Sigmoid colon (tissue), 4 donors: ENCODE measurements around the gene ERV3-1.

Source experiments
- EP300 ChIP-seq, 4 donors: sonication (generic); formaldehyde crosslinking; IDR thresholded peaks; one replicate each; pipeline ENCODE4 v1.6.1; 2017; ENCODE audit warnings: antibody characterized with exemption in 4 of 4
- TF ChIP-seq, protein P1 (sequence below), 4 experiments: fragments of 450-650 bp in 3 of 4; fragments of 200-600 bp in 1 of 4; IDR thresholded peaks; one replicate each; pipeline ENCODE4 v1.5.1; 2016 to 2019; ENCODE audit warnings: antibody characterized with exemption in 4 of 4, mild to moderate bottlenecking in 3 of 4, moderate library complexity in 2 of 4

DNA sequence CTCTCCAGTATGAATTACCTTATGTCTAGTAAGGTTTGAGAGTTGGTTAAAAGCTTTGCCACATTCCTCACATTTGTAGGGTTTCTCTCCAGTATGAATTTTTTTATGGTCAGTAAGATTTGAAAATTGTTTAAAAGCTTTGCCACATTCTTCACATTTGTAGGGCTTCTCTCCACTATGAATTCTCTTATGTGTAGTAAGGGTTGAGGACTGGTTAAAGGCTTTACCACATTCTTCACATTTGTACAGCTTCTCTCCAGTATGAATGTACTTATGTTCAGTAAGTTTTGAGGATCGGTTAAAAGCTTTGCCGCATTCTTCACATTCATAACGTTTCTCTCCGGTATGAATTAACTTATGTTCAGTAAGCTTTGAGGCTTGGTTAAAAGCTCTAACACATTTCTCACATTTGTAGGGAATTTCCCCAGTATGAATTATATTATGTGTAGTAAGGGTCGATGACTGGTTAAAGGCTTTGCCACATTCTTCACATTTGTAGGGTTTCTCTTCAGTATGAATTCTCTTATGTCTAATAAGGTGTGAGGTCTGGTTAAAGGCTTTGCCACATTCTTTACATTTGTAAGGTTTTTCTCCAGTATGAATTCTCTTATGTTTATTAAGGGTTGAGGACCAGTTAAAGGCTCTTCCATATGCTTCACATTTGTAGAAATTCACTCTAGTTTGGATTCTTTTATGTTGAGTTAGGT is 27.8 kb downstream of the ERV3-1 start:
- TF ChIP-seq, protein P1, sequence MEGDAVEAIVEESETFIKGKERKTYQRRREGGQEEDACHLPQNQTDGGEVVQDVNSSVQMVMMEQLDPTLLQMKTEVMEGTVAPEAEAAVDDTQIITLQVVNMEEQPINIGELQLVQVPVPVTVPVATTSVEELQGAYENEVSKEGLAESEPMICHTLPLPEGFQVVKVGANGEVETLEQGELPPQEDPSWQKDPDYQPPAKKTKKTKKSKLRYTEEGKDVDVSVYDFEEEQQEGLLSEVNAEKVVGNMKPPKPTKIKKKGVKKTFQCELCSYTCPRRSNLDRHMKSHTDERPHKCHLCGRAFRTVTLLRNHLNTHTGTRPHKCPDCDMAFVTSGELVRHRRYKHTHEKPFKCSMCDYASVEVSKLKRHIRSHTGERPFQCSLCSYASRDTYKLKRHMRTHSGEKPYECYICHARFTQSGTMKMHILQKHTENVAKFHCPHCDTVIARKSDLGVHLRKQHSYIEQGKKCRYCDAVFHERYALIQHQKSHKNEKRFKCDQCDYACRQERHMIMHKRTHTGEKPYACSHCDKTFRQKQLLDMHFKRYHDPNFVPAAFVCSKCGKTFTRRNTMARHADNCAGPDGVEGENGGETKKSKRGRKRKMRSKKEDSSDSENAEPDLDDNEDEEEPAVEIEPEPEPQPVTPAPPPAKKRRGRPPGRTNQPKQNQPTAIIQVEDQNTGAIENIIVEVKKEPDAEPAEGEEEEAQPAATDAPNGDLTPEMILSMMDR (IDR thresholded peaks at IDR 0.05), result no peak
- no peak for TF ChIP-seq EP300 (IDR thresholded peaks at IDR 0.05)
